Osteoblast (primary cell): ENCODE data around the gene SRSF9. TPM values are rescaled to one million over a fixed set of nuclear protein-coding genes. Genes with fewer than 3 reads are reported as not detected.

ENCODE experiments used
- DNase-seq: peaks from one replicate; pipeline ENCODE4 v3.0.0; 2011; ENCODE audit warnings: low spot score, mixed read lengths; ENCODE audit not compliant: insufficient read length; ENCODE audit errors: missing footprints
- H2AFZ ChIP-seq: 2 replicates; pipeline ENCODE4 v1.6.0; 2011; ENCODE audit warnings: mild to moderate bottlenecking, low read length
- H3K27ac ChIP-seq: 2 replicates; pipeline ENCODE4 v1.5.1; 2011; ENCODE audit warnings: mild to moderate bottlenecking, low read depth, low read length, moderate library complexity
- H3K27me3 ChIP-seq: 2 replicates; pipeline ENCODE4 v1.6.0; 2012; ENCODE audit warnings: mild to moderate bottlenecking, control low read depth, inconsistent platforms, low read length, moderate library complexity; ENCODE audit not compliant: insufficient read depth
- H3K36me3 ChIP-seq: 2 replicates; pipeline ENCODE4 v1.5.1; 2011; ENCODE audit warnings: mild to moderate bottlenecking, low read length, control low read depth, moderate library complexity; ENCODE audit not compliant: insufficient read depth
- H3K4me1 ChIP-seq: 2 replicates; pipeline ENCODE4 v1.5.1; 2011; ENCODE audit warnings: mild to moderate bottlenecking, low read length, control low read depth, moderate library complexity; ENCODE audit not compliant: insufficient read depth
- H3K4me2 ChIP-seq: 2 replicates; pipeline ENCODE4 v1.6.0; 2011; ENCODE audit warnings: mild to moderate bottlenecking, low read length; ENCODE audit not compliant: insufficient read depth
- H3K4me3 ChIP-seq: fragments of 200-600 bp; sonication (generic); 3 replicates; pipeline ENCODE4 v1.5.1; 2012; ENCODE audit warnings: mild to moderate bottlenecking, low read length, inconsistent platforms; ENCODE audit not compliant: insufficient read depth
- H3K79me2 ChIP-seq: 2 replicates; pipeline ENCODE4 v1.6.0; 2012; ENCODE audit warnings: mild to moderate bottlenecking, low read length, control low read depth, inconsistent platforms; ENCODE audit not compliant: insufficient read depth
- H3K9me3 ChIP-seq: 2 replicates; pipeline ENCODE4 v1.5.1; 2011; ENCODE audit warnings: low read depth, low read length, control low read depth
- H4K20me1 ChIP-seq: 2 replicates; pipeline ENCODE4 v1.6.0; 2012; ENCODE audit warnings: mild to moderate bottlenecking, low read length, control low read depth; ENCODE audit not compliant: insufficient read depth
- CTCF ChIP-seq: IDR thresholded peaks from 2 replicates; pipeline ENCODE4 v1.5.1; 2011; ENCODE audit warnings: mild to moderate bottlenecking, low read depth, low read length, moderate library complexity; ENCODE audit errors: extremely low read depth
- total RNA-seq: library from RNA; depleted of rRNA; stranded (reverse); fragments of >200 nt; gene quantifications from 2 replicates; pipeline ENCODE4 v1.2.3, GENCODE V29; 2012

Gene SRSF9
- total RNA-seq, 1 donor: 107 TPM

- no peaks in the 10 kb centered on the region for H3K27me3 ChIP-seq
- H3K4me2 ChIP-seq: peak overlapping the region; percentile 89
- H4K20me1 ChIP-seq: peaks cover 39% of the 10 kb centered on the region
- no peak for TF ChIP-seq CTCF
- peak overlapping the region; percentile 77 for H3K27ac ChIP-seq
- H3K4me1 ChIP-seq: peaks cover 10% of the 10 kb centered on the region
- peak overlapping the region; percentile 82 for H3K4me3 ChIP-seq
- H3K9me3 ChIP-seq: no peaks in the 10 kb centered on the region
- H3K36me3 ChIP-seq: peaks cover 30% of the 10 kb centered on the region
- H3K79me2 ChIP-seq: peaks cover 78% of the 10 kb centered on the region
- peak overlapping the region; percentile 67 for H2AFZ ChIP-seq
- peak; percentile 85 for DNase-seq
Measured at GRCh38 chr12:120468821-120469449, 613 bp downstream of the SRSF9 start.

- Histone ChIP-seq H3K27ac (peak overlapping the region; percentile 77), H3K4me3 (peak overlapping the region; percentile 82), H3K36me3 (peaks cover 35% of the 10 kb centered on the region), H3K27me3 (no peaks in the 10 kb centered on the region), H3K9me3 (no peaks in the 10 kb centered on the region), H2AFZ (peak overlapping the region; percentile 67), H3K4me2 (peak overlapping the region; percentile 89), H3K4me1 (peaks cover 10% of the 10 kb centered on the region), H3K79me2 (peaks cover 84% of the 10 kb centered on the region), H4K20me1 (peaks cover 39% of the 10 kb centered on the region)
- TF ChIP-seq CTCF: no peak
- peak; percentile 91 for DNase-seq
Measured at GRCh38 chr12:120468325-120468820, 1.2 kb downstream of the SRSF9 start.

- H3K4me1 ChIP-seq: peaks cover 10% of the 10 kb centered on the region
- H3K9me3 ChIP-seq: no peaks in the 10 kb centered on the region
- H3K4me2 ChIP-seq: peak overlapping the region; percentile 89
- H3K36me3 ChIP-seq: peaks cover 45% of the 10 kb centered on the region
- H3K27me3 ChIP-seq: no peaks in the 10 kb centered on the region
- no peak overlapping the region for H3K27ac ChIP-seq
- peaks cover 43% of the 10 kb centered on the region for H4K20me1 ChIP-seq
- DNase-seq: peak; percentile 37
- no peak for TF ChIP-seq CTCF
- H3K79me2 ChIP-seq: peaks cover 83% of the 10 kb centered on the region
- H2AFZ ChIP-seq: no peak overlapping the region
- H3K4me3 ChIP-seq: no peak overlapping the region
Measured at GRCh38 chr12:120467439-120467838, 2.1 kb downstream of the SRSF9 start.

- DNase-seq: no peak
- peaks cover 44% of the 10 kb centered on the region for H4K20me1 ChIP-seq
- H3K4me2 ChIP-seq: no peak overlapping the region
- H3K79me2 ChIP-seq: peaks cover 84% of the 10 kb centered on the region
- no peak overlapping the region for H3K27ac ChIP-seq
- H3K4me1 ChIP-seq: peaks cover 10% of the 10 kb centered on the region
- H2AFZ ChIP-seq: no peak overlapping the region
- H3K27me3 ChIP-seq: no peaks in the 10 kb centered on the region
- H3K4me3 ChIP-seq: no peak overlapping the region
- peaks cover 52% of the 10 kb centered on the region for H3K36me3 ChIP-seq
- no peaks in the 10 kb centered on the region for H3K9me3 ChIP-seq
- TF ChIP-seq CTCF: peak; percentile 78
Measured at GRCh38 chr12:120466560-120467315, 2.8 kb downstream of the SRSF9 start.
